GM23248 (cell line): ENCODE data around the gene MSH5.
"Not testable (repeated sequence)": the region's sequence is repeated elsewhere in the genome, so short reads cannot be mapped to it uniquely, and the experiment has no call there.

Source experiments
- EZH2 ChIP-seq: fragments of 200-600 bp; sonication (generic); IDR thresholded peaks from 2 replicates; pipeline ENCODE4 v1.6.1; 2018; ENCODE audit warnings: antibody characterized with exemption, mild to moderate bottlenecking; ENCODE audit not compliant: insufficient read depth, poor library complexity, severe bottlenecking
- EZH2phosphoT487 ChIP-seq: fragments of 200-600 bp; sonication (generic); IDR thresholded peaks from 2 replicates; pipeline ENCODE4 v1.6.1; 2018; ENCODE audit warnings: antibody characterized with exemption, moderate library complexity, mild to moderate bottlenecking, low read depth; ENCODE audit not compliant: insufficient read depth

DNA sequence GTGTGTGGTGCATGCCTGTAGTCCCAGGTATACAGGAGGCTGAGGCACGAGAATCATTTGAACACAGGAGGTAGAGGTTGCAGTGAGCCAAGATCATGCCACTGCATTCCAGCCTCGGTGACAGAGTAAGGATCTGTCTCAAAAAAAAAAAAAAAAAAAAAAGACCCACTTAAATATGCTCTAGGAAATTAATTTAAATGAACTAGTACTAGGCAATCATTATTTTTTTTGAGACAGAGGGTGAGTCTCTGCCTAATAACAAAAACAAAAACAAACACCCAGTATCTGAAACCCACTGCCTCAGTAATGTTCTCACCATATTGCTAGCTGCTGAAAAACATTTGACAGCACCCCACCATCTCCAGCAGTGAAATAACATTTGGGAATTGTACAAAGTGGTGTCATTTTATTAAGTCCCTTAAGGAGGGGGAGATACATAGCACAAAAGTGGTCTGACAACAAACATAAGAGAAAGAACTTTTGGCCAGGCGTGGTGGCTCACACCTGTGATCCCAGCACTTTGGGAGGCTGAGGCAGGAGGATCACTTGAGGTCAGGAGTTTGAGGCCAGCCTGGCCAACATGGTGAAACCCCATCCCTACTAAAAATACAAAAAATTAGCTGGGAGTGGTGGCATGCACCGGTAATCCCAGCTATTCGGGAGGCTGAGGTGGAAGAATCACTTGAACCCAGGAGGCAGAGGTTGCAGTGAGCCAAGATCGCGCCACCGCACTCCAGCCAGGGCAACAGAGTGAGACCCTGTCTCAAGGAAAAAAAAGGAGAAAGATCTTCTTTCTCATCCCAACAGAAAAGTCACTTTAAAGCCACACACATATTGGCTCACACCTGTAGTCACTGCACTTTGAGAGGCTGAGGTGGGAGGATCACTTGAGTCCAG, 61.5 kb downstream of the MSH5 start:
- TF ChIP-seq EZH2phosphoT487, EZH2: not testable (repeated sequence)
